ENCODE data around the gene MYZAP. TPM values are rescaled to one million over a fixed set of nuclear protein-coding genes. Genes with fewer than 3 reads are reported as not detected.

The MYZAP gene
- total RNA-seq, 2 donors from 2014 or later = not detected

DNA sequence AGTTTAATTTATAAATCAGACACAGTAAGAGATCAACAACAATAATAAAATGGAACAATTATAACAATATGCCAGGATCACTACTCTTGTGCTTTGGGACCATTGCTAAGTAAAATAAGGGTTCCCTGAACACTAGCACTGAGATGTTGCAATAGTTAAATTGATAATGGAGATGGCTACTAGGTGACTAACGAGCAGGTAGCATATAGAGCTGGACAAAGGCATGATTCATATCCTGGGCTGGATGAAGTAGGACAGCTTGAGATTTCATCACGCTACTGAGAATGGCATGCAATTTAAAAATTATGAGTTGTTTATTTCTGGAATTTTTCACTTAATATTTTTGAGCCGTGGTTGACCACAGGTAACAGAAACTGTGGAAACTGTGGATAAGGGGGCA lies 20.7 kb upstream of the MYZAP start:
- ATAC-seq (no peak), DNase-seq (ENCODE audit: low spot score) (no peak)
- Mint-ChIP-seq H3K9me3 (no peaks in the 10 kb centered on the region), H3K27me3 (peaks cover 26 to 32% of the 10 kb centered on the region in 2 donors), H3K27ac (no peak overlapping the region), H3K4me3 (no peak overlapping the region), H3K36me3 (no peaks in the 10 kb centered on the region), H3K4me1 (ENCODE audit: low read depth in 2 of 2) (no peaks in the 10 kb centered on the region)

GRCh38 chr15:57571725-57572124 lies 20.0 kb upstream of the MYZAP start:
- no peaks in the 10 kb centered on the region for H3K9me3 Mint-ChIP-seq
- peaks cover 22 to 35% of the 10 kb centered on the region in 2 donors for H3K27me3 Mint-ChIP-seq
- no peak for DNase-seq (ENCODE audit: low spot score)
- no peaks in the 10 kb centered on the region for H3K4me1 Mint-ChIP-seq (ENCODE audit: low read depth in 2 of 2)
- no peaks in the 10 kb centered on the region for H3K36me3 Mint-ChIP-seq
- no peak overlapping the region for H3K27ac Mint-ChIP-seq
- no peak overlapping the region for H3K4me3 Mint-ChIP-seq
- no peak for ATAC-seq

GRCh38 chr15:57572468-57572867 lies 19.2 kb upstream of the MYZAP start:
- H3K4me3 Mint-ChIP-seq = no peak overlapping the region
- H3K27me3 Mint-ChIP-seq = peaks cover 22 to 43% of the 10 kb centered on the region in 2 donors
- no peaks in the 10 kb centered on the region for H3K9me3 Mint-ChIP-seq
- H3K36me3 Mint-ChIP-seq = no peaks in the 10 kb centered on the region
- no peak overlapping the region for H3K27ac Mint-ChIP-seq
- DNase-seq (ENCODE audit: low spot score) (no peak), ATAC-seq (no peak)
- H3K4me1 Mint-ChIP-seq (ENCODE audit: low read depth in 2 of 2) = no peaks in the 10 kb centered on the region

GRCh38 chr15:57573151-57573550 lies 18.6 kb upstream of the MYZAP start:
- no peaks in the 10 kb centered on the region for H3K36me3 Mint-ChIP-seq

GRCh38 chr15:57575363-57575762 lies 16.3 kb upstream of the MYZAP start:
- no peak overlapping the region for H3K4me3 Mint-ChIP-seq
- H3K9me3 Mint-ChIP-seq = no peaks in the 10 kb centered on the region
- no peak for DNase-seq (ENCODE audit: low spot score)
- no peak for ATAC-seq
- peaks cover 24 to 37% of the 10 kb centered on the region in 2 donors for H3K27me3 Mint-ChIP-seq
- H3K27ac Mint-ChIP-seq = no peak overlapping the region
- H3K36me3 Mint-ChIP-seq = no peaks in the 10 kb centered on the region
- H3K4me1 Mint-ChIP-seq (ENCODE audit: low read depth in 2 of 2) = no peaks in the 10 kb centered on the region

More at GRCh38 chr15:57573151-57573550, 18.6 kb upstream of the MYZAP start:
- H3K4me3 Mint-ChIP-seq = no peak overlapping the region
- H3K9me3 Mint-ChIP-seq = no peaks in the 10 kb centered on the region
- ATAC-seq = no peak
- H3K27ac Mint-ChIP-seq = no peak overlapping the region
- no peaks in the 10 kb centered on the region for H3K4me1 Mint-ChIP-seq (ENCODE audit: low read depth in 2 of 2)
- DNase-seq (ENCODE audit: low spot score) = no peak
- H3K27me3 Mint-ChIP-seq = peaks cover 25 to 44% of the 10 kb centered on the region in 2 donors

DNA sequence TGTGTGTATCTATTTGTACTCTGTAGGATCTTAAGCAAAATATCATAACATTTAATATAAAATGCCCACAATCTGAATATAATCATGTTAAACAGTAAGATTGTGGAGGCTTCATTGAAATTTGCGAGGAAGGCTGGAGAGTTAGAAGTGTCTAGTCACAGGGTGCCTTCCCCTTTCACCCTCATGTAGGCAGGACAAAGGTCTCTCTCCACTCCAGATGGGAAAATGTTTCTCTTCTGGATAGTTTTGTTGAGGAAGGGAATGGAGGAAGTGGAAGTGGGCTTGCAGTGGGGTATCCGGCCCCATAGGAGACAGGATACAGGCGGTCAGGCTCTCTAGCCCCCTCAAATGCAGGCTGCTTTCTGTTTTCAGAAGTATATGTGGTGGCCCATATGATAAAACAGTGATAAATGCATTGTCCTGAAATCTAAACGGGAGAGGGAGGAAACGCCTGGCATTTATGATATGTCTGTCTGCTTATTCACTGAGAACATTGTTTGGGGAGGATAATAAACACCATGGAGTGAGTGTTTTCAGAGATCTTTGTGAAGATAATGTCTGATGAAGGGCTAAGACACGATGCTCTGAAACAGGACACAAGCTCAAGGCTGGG lies 13.3 kb upstream of the MYZAP start:
- Mint-ChIP-seq H3K27ac (no peak overlapping the region), H3K27me3 (peaks cover 28 to 40% of the 10 kb centered on the region in 2 donors), H3K4me3 (no peak overlapping the region), H3K9me3 (peaks cover 7% of the 10 kb centered on the region), H3K4me1 (ENCODE audit: low read depth in 2 of 2) (no peaks in the 10 kb centered on the region), H3K36me3 (peaks cover 9% of the 10 kb centered on the region)
- DNase-seq (ENCODE audit: low spot score) = no peak
- ATAC-seq = no peak

DNA sequence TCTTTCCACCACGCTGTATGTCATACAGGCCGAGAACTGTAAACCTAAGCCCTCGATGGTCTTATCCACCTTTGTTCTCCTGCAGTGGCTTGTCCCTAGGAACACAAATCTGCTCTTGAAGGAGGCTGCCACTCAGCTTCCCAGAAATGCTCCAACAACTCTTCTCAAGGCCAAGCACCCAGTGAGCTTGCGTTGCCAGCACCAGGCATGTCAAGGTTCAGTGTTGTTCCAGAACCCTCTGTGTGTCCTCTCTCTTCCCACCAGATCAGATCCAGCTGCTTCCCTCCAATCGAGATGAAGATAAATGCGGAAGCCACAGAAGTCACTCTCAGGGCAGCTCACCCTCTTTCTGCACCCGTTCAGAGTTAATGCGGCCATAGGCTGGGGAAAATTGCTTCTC lies 11.3 kb upstream of the MYZAP start:
- peaks cover 32 to 49% of the 10 kb centered on the region in 2 donors for H3K27me3 Mint-ChIP-seq
- no peaks in the 10 kb centered on the region for H3K4me1 Mint-ChIP-seq (ENCODE audit: low read depth in 2 of 2)
- H3K9me3 Mint-ChIP-seq = peaks cover 10% of the 10 kb centered on the region
- DNase-seq (ENCODE audit: low spot score) (no peak), ATAC-seq (no peak)
- H3K4me3 Mint-ChIP-seq = no peak overlapping the region
- peaks cover 13% of the 10 kb centered on the region for H3K36me3 Mint-ChIP-seq
- H3K27ac Mint-ChIP-seq = no peak overlapping the region

DNA sequence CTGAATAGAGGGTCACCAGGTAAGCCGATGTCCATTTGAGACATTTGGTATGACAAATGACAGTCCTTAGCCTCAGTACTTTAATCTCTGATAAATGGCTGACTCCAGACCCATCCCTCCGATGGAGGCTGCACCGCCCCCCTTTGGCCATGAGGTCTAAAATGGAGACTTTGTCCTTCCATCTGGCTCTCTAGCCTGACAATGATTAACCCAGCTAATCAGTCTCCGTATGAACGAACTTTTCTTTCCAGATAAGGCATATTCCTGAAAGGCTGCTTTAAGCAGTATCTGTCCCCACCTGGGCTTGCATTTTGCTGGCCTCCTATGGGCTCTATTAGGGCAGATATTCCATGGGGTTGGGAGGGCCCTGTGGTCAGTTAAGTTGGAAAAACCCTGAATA lies 10.8 kb upstream of the MYZAP start:
- H3K4me1 Mint-ChIP-seq (ENCODE audit: low read depth in 2 of 2) = no peaks in the 10 kb centered on the region
- DNase-seq (ENCODE audit: low spot score) (no peak), ATAC-seq (no peak)
- H3K4me3 Mint-ChIP-seq = no peak overlapping the region
- peaks cover 31 to 52% of the 10 kb centered on the region in 2 donors for H3K27me3 Mint-ChIP-seq
- no peak overlapping the region for H3K27ac Mint-ChIP-seq
- H3K9me3 Mint-ChIP-seq = peaks cover 10% of the 10 kb centered on the region
- H3K36me3 Mint-ChIP-seq = peaks cover 13% of the 10 kb centered on the region

DNA sequence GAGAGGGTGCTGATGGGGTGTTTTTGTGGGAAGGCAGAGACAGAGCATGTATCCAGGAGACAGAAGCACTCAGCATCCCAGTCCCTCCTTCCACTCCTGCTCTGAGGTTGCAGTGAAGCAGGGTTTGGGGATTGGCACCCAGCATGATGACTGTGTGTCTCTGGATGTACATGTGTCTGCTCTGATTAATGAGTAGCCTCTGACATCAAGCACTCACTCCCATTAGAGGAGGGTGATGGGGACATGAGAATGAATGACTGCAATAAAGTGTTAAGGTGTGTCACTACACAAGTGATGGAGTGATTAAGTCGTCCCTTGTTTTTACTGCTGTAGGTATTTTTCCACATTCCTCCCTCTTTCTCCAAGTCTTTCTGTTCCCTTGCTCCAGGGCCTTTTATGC lies 9.6 kb upstream of the MYZAP start:
- no peaks in the 10 kb centered on the region for H3K4me1 Mint-ChIP-seq (ENCODE audit: low read depth in 2 of 2)
- peaks cover 10% of the 10 kb centered on the region for H3K9me3 Mint-ChIP-seq
- DNase-seq (ENCODE audit: low spot score) (no peak), ATAC-seq (no peak)
- no peak overlapping the region for H3K27ac Mint-ChIP-seq
- peaks cover 13% of the 10 kb centered on the region for H3K36me3 Mint-ChIP-seq
- peaks cover 29 to 47% of the 10 kb centered on the region in 2 donors for H3K27me3 Mint-ChIP-seq
- H3K4me3 Mint-ChIP-seq = no peak overlapping the region

GRCh38 chr15:57583282-57583681 lies 8.4 kb upstream of the MYZAP start:
- peaks cover 10% of the 10 kb centered on the region for H3K9me3 Mint-ChIP-seq
- peaks cover 13% of the 10 kb centered on the region for H3K36me3 Mint-ChIP-seq
- no peaks in the 10 kb centered on the region for H3K4me1 Mint-ChIP-seq (ENCODE audit: low read depth in 2 of 2)
- no peak for DNase-seq (ENCODE audit: low spot score)
- H3K4me3 Mint-ChIP-seq = no peak overlapping the region
- no peak overlapping the region for H3K27ac Mint-ChIP-seq
- ATAC-seq = no peak
- peaks cover 26 to 51% of the 10 kb centered on the region in 2 donors for H3K27me3 Mint-ChIP-seq

- no peak overlapping the region for H3K4me3 Mint-ChIP-seq
These were observed 8.0 kb upstream of the MYZAP start for GRCh38 chr15:57583720-57584119.

DNA sequence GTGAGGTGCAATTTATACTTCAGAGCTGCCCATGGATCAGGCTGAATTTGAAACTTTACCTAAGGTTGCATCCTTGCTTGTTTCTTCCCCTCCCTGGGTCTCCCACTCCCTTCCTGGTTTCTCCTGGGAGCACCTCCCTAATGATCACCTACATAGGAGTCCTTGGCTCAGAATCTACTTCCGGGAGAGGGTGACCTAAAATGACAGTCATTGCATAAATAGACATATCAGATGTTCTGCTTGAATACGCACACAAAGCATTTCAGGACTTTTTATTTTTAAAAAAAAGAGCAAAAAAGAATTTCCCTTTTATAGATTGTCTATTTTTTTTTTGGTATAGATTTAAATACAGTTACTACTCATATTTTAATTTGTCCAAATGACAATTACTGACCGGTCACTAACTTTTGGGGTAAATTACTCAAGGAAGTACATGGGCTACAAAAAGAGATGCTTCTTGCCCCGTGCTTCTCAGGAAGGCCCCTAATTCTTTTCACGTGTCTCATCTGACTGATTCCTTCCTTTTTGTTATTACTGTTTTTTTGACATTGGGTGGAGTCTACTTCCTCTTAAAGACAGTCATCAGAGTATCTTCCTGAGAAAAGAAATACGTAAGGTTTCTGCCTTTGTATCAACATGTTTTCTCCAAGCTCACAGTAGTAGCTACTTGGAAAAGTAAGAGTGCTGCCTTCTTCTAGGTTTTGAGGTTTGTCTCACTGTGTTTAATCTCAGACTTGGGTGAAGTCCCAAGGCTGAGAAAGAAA lies 4.9 kb upstream of the MYZAP start:
- no peaks in the 10 kb centered on the region for H3K4me1 Mint-ChIP-seq (ENCODE audit: low read depth in 2 of 2)
- DNase-seq (ENCODE audit: low spot score) = no peak
- ATAC-seq = no peak
- H3K9me3 Mint-ChIP-seq = peaks cover 10% of the 10 kb centered on the region
- peaks cover 36 to 52% of the 10 kb centered on the region in 2 donors for H3K27me3 Mint-ChIP-seq
- peaks cover 13% of the 10 kb centered on the region for H3K36me3 Mint-ChIP-seq
- no peak overlapping the region for H3K4me3 Mint-ChIP-seq
- no peak overlapping the region for H3K27ac Mint-ChIP-seq

More at GRCh38 chr15:57583720-57584119, 8.0 kb upstream of the MYZAP start:
- H3K27ac Mint-ChIP-seq = no peak overlapping the region
- peaks cover 13% of the 10 kb centered on the region for H3K36me3 Mint-ChIP-seq
- peaks cover 10% of the 10 kb centered on the region for H3K9me3 Mint-ChIP-seq
- DNase-seq (ENCODE audit: low spot score) (no peak), ATAC-seq (no peak)
- H3K4me1 Mint-ChIP-seq (ENCODE audit: low read depth in 2 of 2) = no peaks in the 10 kb centered on the region
- H3K27me3 Mint-ChIP-seq = peaks cover 25 to 48% of the 10 kb centered on the region in 2 donors

GRCh38 chr15:57589281-57589680 lies 2.4 kb upstream of the MYZAP start:
- Mint-ChIP-seq H3K36me3 (no peaks in the 10 kb centered on the region), H3K9me3 (no peaks in the 10 kb centered on the region), H3K27ac (no peak overlapping the region), H3K27me3 (peaks cover 32 to 53% of the 10 kb centered on the region in 2 donors), H3K4me3 (no peak overlapping the region), H3K4me1 (ENCODE audit: low read depth in 2 of 2) (no peaks in the 10 kb centered on the region)
- DNase-seq (ENCODE audit: low spot score) = no peak
- ATAC-seq = no peak

DNA sequence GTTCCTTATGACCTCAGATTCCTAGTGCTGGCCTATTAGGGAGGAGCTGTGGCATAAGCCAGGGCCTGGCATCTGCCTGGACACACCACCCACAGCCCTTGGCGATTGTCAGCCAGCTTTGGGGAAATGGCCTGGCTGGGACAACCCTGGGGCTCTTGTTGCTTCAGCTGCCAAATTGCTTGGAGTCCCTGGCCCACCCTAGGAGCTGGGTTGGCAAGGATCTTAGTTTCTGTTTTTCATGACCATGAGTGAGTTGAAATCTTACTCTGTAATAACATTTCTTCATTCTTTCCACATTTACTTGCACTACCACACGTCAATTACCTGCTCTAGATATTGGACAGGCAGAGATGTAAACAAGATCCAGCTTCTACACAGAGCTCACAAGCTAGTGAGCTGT lies 1.9 kb upstream of the MYZAP start:
- DNase-seq (ENCODE audit: low spot score) (no peak), ATAC-seq (no peak)
- H3K36me3 Mint-ChIP-seq = no peaks in the 10 kb centered on the region
- H3K4me3 Mint-ChIP-seq = no peak overlapping the region
- H3K4me1 Mint-ChIP-seq (ENCODE audit: low read depth in 2 of 2) = no peaks in the 10 kb centered on the region
- H3K9me3 Mint-ChIP-seq = no peaks in the 10 kb centered on the region
- peaks cover 33 to 56% of the 10 kb centered on the region in 2 donors for H3K27me3 Mint-ChIP-seq
- no peak overlapping the region for H3K27ac Mint-ChIP-seq
